Measurements from ENCODE around the gene PSMA2.

Gene PSMA2

GRCh38 chr7:42931834-42932651 is at the start of gene PSMA2, which contains the start of gene MRPL32:
PSMA2 (minus strand) TSS chr7:42932174; CDS start chr7:42932158, 16 bp downstream.
MRPL32 (plus strand) TSS chr7:42932376; CDS start chr7:42932387, 11 bp downstream.
- Histone ChIP-seq H2AFZ (ENCODE audit: low read depth, low read length) (peak within 1 kb of the TSS; percentile 95), H3K9ac (ENCODE audit: low read depth, low read length) (peak within 1 kb of the TSS; percentile 94), H3K36me3 (ENCODE audit: insufficient read depth, low read length) (peaks cover 44% of the 10 kb centered on the region), H3K9me3 (ENCODE audit: insufficient read depth, low read length, severe bottlenecking) (no peaks in the 10 kb centered on the region), H3K4me3 (ENCODE audit: low read depth in 1 of 2, low read length in 2 of 2) (peak within 1 kb of the TSS; percentile 79 to 93), H3K4me2 (ENCODE audit: insufficient read depth, low read length) (peak within 1 kb of the TSS; percentile 91), H3K27ac (ENCODE audit: low read length) (peak within 1 kb of the TSS; percentile 96), H3K79me2 (ENCODE audit: insufficient read depth, low read length) (peaks cover 86% of the 10 kb centered on the region), H3K4me1 (ENCODE audit: insufficient read depth, low read length) (peaks cover 52% of the 10 kb centered on the region), H3K27me3 (ENCODE audit: insufficient read depth, low read length, poor library complexity) (no peaks in the 10 kb centered on the region), H4K20me1 (ENCODE audit: insufficient read depth, low read length) (peaks cover 42% of the 10 kb centered on the region)
- DNase-seq (peak; percentile 97), ATAC-seq (ENCODE audit: insufficient read depth, low read depth) (peak; percentile 99)
- no peak for TF ChIP-seq CTCF (IDR thresholded peaks at IDR 0.05; ENCODE audit: borderline replicate concordance, extremely low read depth, low read length, poor library complexity, severe bottlenecking)
- TF ChIP-seq EZH2 (IDR thresholded peaks at IDR 0.05; ENCODE audit: borderline replicate concordance, low read depth, low read length, severe bottlenecking), result no peak

GRCh38 chr7:42981601-42982000 is 49.6 kb upstream of the PSMA2 start:
- no peaks in the 10 kb centered on the region for H3K4me1 ChIP-seq (ENCODE audit: insufficient read depth, low read length)
- H3K9ac ChIP-seq (ENCODE audit: low read depth, low read length), result no peak overlapping the region
- H2AFZ ChIP-seq (ENCODE audit: low read depth, low read length), result no peak overlapping the region
- ATAC-seq (ENCODE audit: insufficient read depth, low read depth) (no peak), DNase-seq (no peak)
- peaks cover 12% of the 10 kb centered on the region for H3K27me3 ChIP-seq (ENCODE audit: insufficient read depth, low read length, poor library complexity)
- H3K79me2 ChIP-seq (ENCODE audit: insufficient read depth, low read length), result no peaks in the 10 kb centered on the region
- TF ChIP-seq EZH2 (IDR thresholded peaks at IDR 0.05; ENCODE audit: borderline replicate concordance, low read depth, low read length, severe bottlenecking) (no peak), CTCF (IDR thresholded peaks at IDR 0.05; ENCODE audit: borderline replicate concordance, extremely low read depth, low read length, poor library complexity, severe bottlenecking) (no peak)
- peaks cover 4% of the 10 kb centered on the region for H3K9me3 ChIP-seq (ENCODE audit: insufficient read depth, low read length, severe bottlenecking)
- H3K36me3 ChIP-seq (ENCODE audit: insufficient read depth, low read length), result no peaks in the 10 kb centered on the region
- H3K4me2 ChIP-seq (ENCODE audit: insufficient read depth, low read length), result no peak overlapping the region
- H3K27ac ChIP-seq (ENCODE audit: low read length), result no peak overlapping the region
- H4K20me1 ChIP-seq (ENCODE audit: insufficient read depth, low read length), result no peaks in the 10 kb centered on the region
- no peak overlapping the region for H3K4me3 ChIP-seq (ENCODE audit: low read depth in 1 of 2, low read length in 2 of 2)

DNA sequence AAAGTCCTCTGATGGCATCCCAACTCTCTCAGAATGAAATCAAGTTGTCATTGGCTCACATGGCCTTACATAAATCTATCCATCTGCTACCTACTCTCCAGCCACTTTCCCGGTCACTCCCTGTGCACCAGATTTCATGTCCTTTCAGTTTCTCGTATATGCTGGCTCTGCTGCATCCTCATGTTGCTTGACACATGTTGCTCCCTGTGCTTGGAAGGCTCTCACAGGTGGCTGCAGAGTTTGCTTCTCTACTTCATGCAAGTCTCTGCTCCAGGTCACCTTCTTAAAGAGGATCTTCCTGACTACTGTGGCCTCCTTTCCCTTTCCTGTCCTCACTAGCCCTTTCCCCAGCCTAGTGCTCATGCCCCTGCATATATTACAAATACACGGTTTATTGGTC is 48.5 kb upstream of the PSMA2 start:
- TF ChIP-seq CTCF (IDR thresholded peaks at IDR 0.05; ENCODE audit: borderline replicate concordance, extremely low read depth, low read length, poor library complexity, severe bottlenecking), result no peak
- no peak for TF ChIP-seq EZH2 (IDR thresholded peaks at IDR 0.05; ENCODE audit: borderline replicate concordance, low read depth, low read length, severe bottlenecking)
- H3K9ac ChIP-seq (ENCODE audit: low read depth, low read length), result no peak overlapping the region
- no peak overlapping the region for H3K4me3 ChIP-seq (ENCODE audit: low read depth in 1 of 2, low read length in 2 of 2)
- DNase-seq, result no peak
- no peak overlapping the region for H3K4me2 ChIP-seq (ENCODE audit: insufficient read depth, low read length)
- no peak overlapping the region for H2AFZ ChIP-seq (ENCODE audit: low read depth, low read length)
- no peaks in the 10 kb centered on the region for H3K36me3 ChIP-seq (ENCODE audit: insufficient read depth, low read length)
- peaks cover 12% of the 10 kb centered on the region for H3K27me3 ChIP-seq (ENCODE audit: insufficient read depth, low read length, poor library complexity)
- no peak for ATAC-seq (ENCODE audit: insufficient read depth, low read depth)
- no peaks in the 10 kb centered on the region for H4K20me1 ChIP-seq (ENCODE audit: insufficient read depth, low read length)
- H3K4me1 ChIP-seq (ENCODE audit: insufficient read depth, low read length), result no peaks in the 10 kb centered on the region
- H3K27ac ChIP-seq (ENCODE audit: low read length), result no peak overlapping the region
- H3K9me3 ChIP-seq (ENCODE audit: insufficient read depth, low read length, severe bottlenecking), result peaks cover 4% of the 10 kb centered on the region
- H3K79me2 ChIP-seq (ENCODE audit: insufficient read depth, low read length), result no peaks in the 10 kb centered on the region
